HG02642 (cell line): Measurements from ENCODE around the gene DGKD.

Experiments used
- ATAC-seq: cut with Tn5 transposase; IDR thresholded peaks from one replicate; pipeline ENCODE4 v1.9.1; 2021; ENCODE audit warnings: mild to moderate bottlenecking; ENCODE audit not compliant: unreplicated experiment, poor library complexity

The DGKD gene

DNA sequence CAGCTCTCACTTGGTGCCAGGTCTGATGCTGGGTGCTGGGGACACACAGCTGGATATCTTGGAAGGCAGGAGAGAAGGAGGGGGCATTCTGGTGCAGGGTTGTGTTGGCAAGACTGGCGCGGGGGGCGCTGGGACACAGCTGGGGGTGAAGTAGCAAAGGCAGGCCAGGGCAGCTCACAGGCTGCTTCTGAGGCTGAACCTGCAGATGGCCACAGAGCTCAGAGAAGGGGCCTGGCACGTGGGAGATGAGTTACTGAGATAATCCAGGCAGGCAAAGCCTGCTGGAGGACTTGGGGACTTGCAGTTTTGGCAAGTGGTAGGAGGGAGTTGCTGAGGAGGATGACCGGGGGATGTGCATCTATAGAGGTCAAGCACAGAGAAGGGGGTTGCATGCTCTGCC is 16.2 kb upstream of the DGKD start:
- ATAC-seq, result no peak

DNA sequence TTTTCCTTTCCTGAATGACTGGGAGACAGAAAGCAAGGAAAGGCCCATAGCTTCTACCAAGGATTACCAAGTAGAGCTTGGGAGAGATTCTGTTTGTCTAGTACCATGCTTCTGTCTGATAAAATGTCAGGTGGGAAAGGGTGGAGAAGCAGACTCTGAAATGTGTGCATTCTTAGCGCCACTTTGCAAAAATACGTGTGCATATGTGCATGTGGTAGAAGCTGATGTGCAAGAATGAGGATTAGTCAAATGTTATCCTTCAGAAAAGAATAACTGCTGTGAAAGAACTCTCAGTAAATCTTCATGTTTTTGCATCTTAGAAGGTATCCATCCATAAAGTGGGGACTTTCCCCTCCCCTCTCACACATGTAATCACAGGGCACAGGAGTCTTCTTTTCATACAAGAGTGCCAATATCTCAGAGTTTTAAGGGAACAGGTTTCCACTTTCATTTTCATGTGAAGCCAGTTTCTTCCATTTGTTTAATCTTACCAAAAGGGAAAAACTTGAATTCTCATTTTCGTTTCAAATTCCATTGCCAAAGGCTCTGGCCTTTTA is 15.4 kb upstream of the DGKD start:
- no peak for ATAC-seq

DNA sequence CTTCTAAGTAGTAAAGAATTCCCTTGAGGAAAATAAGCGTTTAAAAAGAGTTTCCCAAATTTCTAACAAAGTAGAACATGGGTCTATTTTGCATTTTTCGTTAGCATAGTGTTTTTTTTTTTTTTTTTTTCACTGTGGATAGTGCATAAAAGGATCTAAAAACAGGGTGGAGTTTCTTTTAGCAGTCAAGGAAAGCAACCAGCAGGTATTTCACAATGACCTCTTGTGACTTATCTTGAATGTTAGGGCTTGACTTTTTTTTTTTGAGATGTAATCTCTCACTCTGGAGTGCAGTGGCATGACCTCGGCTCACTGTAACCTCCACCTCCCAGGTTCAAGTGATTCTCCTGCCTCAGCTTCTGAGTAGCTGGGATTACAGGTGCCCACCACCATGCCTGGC is 14.9 kb upstream of the DGKD start:
- no peak for ATAC-seq

DNA sequence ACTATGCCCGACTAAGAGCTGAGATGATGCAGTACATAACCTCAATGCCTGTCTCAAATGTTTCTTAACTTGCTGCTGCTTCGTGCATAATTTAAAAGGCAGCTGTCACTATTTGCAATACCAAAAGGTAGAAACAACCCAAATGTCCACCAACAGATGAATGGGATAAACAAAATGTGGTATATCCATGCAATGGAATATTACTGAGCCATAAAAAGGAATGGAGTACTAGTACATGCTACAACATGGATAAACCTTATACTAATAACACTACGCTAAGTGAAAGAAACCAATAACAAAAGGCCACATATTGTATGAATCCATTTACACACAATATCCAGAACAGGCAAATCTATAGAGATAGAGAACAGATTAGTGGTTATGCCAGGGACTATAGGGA is 13.0 kb upstream of the DGKD start:
- no peak for ATAC-seq

DNA sequence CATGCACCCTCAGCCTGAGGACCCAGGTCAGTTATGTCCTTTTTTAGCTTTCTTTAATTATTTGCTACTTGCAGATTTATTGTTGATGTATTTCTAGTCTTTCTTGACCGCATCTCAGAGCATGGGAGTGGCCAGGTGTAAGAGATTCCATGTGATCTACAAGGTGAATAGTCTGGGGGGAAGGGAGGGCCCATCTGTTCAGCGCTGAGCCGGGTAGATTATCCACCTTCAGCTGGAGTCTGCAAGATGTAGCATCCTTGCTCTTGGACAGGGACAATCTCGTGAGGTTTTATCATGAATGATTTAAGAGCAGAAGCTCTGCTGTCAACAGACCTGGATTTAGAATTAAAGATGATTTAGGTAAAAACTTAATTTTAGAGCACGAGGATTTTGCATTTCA is 12.0 kb upstream of the DGKD start:
- ATAC-seq, result no peak

DNA sequence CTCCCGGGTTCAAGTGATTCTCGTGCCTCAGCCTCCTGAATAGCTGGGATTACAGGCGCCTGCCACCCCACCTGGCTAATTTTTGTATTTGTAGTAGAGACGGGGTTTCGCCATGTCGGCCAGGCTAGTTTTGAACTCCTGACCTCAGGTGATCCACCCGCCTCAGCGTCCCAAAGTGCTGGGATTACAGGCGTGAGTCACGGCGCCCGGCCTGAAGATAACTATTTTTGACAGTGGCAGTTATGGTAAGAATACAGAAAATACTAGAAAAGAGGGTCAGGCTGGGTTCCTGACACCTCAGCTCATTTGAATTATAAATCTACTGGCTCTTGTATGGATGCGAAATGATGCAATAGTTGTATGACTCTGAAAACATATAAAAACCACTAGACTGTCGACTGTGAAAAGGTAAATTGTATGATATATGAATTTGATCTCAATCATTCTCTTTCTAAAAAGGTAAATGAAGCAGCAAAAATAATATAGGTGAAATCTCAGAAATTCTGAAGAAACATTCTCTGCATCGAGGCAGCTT is 11.1 kb upstream of the DGKD start:
- no peak for ATAC-seq

DNA sequence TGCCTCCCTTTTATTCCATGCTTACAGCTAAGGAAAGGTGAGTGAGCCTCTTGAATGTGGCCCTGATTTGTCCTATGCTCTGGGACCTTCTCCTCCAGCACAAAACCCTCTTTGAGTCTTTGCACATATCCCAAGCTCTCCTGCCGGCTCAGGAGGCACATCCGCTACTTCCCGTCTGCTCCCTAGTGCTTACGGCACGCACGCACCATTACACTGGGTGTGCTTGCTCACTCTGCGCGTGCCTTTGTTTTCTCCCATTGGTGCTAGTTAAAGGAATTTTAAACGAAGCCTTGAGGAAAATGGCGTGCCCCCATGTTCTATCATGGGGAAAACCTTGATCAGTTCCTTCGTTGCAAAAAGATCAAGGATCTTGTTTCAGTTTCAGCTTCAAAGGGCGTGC is 7.9 kb upstream of the DGKD start:
- no peak for ATAC-seq

DNA sequence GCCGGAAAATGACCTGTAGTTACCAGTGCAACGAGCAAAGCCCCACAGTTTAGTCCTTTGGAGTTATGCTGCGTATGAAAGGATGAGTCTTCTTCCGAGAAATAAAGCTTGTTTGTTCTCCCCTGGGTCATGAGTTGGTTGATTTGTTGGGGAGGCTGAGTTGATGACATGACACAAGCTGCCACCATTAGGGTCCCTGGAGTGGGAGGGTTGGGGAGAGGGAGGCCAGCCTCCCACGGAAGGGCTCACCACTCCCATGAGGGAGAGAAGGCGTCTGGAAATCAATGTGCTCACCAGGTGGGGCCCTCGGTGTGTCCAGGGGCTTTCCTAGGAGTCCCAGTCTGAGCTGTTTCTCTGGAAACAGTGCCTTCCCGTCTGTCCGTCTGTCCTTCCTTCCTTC is 7.4 kb upstream of the DGKD start:
- ATAC-seq, result no peak

DNA sequence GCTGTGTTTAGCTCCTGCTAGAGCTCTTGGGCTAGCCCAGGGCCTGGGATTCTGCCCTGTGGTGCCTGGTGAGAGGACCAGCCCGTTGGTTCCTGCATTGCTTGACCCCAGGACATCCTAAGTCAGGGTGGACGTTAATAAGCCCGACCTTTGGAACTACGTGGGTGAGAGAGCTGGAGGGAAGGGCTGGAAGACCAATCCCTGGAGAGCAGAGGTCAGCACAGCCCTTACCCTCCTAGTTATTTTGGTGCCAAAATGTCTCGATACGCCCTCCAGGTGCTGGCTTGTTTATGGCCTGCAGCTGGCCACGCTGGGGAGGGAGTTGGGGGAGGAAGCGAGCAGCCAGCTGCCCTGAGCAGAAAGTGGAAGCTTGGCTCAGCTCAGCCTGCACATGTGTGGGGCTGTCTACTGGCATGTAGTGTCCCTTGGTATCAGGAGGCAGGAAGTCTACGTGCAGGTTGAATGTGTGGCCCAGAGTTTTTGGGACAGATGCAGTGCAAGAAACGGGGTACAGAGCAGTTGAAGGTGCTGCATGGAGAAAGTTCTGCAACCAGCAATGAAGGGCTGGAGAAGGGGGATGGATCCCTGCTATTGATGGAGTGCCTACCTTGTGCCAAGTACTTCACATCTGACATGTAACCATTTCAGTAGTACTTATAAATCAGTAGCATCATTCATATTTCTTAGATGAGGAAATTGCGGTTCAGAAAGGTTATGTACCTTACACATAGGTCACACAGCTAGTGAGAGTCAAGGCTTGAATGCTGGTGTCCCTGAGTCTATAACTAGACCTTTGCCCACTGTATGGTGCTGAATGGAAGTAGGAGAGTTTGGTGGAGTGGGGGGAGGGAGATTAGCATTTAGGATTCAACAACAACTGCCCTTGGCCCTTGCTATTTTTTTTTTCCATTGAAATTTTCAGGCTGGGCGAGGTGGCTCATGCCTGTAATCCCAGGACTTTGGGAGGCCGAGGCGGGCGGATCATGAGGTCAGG is 5.0 kb upstream of the DGKD start:
- peak; percentile 61 for ATAC-seq

DNA sequence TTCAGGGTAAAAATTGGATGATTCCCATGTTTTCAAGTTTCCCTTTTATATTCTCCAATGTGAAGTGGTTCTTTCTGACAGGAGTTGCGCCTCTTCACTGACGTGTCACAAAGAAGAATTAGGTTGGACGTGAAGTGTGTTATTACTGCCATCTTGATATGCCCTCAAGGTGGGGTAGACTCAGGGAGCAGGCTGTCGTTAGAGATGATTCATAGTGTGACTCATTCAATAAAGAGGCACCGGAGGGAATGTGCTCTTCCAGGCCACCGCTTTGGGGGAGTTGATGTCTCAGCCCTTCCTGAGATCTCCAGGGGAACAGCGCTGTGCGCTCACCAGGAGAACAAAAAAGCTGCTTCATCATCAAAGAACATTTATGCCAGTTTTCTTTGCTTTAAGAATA is 3.6 kb upstream of the DGKD start:
- no peak for ATAC-seq

DNA sequence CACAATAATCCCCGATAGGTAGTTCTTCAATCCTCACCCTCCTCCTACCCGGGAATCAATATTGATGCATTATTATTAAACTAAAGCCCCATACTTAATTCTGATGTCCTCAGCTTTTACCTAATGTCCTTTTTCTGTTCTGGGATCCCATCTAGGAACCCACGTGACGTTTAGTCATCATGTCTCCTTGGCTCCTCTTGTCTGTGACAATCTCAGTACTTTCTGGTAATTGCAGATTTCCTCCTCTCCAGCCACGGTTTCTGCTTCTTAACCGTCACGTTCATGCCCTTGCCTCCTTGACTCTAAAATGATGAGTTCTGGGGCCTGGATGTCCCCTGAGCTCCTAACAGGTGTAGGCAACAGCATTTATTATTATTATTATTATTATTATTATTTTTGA is 2.9 kb upstream of the DGKD start:
- ATAC-seq, result no peak

DNA sequence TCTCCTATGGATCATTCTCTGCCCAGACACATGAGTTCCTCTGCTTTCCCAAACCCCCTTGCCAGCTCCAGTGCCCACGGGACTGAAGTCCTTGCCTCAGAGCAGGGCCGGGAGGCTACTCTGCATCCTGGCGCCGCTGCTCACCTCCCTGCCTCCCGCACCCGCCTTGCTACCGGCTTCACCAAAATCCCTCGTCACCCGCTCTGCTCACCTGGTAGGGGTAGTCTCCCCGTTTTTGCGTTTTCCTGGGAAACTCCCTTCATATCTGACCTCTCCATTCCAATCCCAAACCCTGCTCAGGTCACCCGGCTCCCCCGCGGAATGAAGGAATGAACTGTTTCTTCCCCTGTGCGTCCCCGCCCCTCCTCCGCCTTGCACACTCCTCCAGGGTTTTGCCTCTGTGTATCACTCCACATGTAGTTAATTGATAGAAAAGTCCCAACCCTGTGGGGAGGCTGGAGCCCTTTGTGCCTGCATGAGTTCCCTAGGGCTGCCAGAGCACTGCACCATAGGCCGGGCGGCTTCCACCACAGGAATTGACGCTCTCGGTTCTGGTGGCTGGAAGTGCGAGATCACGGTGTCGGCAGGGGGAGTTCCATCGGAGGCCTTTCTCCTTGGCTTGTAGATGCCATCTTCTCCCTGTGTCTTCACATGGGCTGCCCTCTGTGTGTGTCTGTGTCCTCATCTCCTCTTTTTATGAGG is 2.0 kb upstream of the DGKD start:
- no peak for ATAC-seq

DNA sequence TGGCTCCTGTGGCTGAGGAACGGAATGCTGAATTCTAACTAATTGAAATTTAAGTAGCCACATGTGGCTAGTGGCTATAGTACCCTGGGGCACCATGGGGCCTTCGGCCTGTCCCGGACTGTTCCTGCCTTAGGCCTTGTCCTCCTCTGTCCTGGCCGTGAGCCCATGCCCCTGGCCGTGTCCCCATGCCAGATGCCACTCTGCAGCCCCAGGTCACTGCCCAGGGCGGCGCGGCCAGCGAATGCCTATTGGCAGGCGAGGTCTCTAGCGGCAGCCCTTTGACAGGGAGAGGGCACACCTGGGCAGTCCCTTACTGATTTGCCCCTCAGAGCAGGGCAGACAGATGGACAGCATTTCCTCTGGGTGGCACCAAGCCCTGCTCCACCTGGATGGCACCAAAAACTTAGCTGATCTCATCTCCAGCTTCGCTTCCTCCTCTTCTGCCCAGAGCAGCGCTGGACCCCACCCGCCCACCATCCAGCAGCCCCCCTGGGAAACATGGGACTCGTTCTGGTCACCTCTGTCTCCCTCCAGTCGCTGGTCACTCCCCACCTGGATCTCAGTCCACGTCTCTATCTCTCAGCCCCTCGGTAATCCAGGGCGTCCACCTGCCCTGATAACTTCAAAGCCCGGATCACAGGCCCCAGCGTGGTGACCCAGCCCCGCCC is 1.1 kb upstream of the DGKD start:
- ATAC-seq, result peak; percentile 6

DNA sequence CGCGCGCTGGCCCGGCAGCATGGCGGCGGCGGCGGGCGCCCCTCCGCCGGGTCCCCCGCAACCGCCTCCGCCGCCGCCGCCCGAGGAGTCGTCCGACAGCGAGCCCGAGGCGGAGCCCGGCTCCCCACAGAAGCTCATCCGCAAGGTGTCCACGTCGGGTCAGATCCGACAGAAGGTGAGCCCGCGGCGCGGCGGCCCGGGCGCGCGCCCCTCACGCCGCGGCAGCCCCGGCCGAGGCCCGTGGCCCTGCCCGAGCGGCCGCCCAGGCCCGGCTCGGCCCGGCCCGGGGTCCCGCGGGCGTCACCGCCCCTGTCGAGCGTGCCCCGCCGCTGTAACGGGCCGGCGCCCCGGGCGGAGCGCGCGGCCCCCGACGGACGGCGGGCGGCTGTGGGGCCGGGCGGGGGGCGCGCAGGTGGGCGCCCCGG is 218 bp downstream of the DGKD start:
- no peak for ATAC-seq

DNA sequence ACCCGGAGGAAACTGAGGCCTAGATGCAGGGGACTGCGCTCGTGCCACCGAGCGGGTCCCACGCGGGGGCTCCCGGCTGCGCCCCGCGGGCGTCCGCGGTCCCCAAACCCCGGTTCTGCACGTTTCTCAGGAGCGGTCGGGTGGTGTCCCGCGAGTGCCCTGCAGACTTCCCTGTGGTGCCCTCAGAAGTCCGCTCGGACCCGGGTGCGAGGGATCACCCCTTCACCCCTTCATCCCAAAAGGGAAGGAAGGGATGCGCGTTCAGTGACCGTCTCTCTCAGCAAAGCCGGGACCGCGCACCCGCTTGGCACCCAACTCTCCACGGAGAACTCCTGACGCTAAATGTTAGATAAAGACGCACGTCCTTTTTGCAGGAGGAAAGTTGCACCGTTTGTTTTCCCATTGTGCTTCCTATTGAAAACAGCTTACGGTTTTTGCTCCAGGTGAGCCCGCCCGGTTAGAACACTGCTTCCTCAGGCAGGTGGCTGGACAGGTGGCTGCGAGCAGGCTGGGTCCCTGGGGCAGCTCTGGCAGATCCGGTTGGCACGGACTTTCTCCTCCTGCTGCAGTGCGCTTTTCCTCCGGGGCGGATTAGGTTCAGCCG is 779 bp downstream of the DGKD start:
- ATAC-seq, result peak; percentile 10

DNA sequence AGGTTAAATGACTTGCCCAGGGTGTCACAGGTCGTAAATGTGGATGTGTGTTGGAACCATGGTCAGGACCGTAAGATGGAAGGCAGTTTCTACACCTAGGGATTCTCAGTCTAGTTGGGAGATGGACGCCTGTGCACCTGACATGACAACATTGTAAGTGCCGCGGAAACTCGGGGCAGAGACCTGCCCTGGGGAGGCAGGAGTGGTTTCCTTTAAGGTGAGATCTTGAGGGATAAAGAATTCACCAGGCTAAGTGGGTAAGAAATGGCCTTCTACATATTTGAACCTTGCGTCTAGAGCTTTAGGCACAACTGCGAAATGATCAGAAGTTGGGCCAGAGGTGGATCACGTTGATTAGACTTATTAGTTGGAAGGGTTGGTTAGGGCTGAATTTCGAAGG is 1.6 kb downstream of the DGKD start:
- no peak for ATAC-seq

DNA sequence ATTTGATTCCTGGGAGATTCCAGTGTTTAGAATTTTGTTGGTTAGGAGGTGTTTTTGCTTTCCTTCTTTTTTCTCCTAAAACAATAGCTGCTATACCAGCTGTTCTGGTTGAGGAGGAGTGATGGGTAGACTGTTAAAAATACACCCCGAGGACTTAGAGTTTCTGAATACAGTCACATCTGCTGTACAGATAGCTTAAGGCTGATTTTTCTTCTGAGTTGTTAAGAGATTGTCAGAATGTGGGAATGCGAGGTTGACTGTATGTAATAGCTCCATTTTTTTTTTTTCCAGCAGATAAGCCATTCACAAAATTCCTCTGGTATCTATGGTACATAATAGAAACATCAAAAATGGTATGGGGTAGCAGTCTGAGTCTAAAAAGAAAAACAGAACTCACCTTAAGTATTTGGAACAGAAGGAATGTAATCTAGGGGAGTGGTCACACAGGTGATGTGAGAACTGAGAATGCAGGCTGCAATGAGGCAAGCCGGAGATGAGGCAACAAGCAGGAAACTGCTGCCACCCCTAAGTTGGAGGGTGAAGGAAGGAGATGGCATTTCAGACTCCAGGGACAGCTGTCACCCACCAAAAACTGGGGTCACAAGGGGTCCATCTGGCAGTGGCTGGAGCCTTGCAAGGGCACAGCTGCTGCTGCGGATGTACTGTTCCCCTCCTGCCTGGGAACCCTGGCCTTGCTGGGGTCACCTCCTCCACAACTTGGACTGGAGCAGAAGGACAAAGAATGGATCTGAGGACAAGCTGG is 2.4 kb downstream of the DGKD start:
- no peak for ATAC-seq

DNA sequence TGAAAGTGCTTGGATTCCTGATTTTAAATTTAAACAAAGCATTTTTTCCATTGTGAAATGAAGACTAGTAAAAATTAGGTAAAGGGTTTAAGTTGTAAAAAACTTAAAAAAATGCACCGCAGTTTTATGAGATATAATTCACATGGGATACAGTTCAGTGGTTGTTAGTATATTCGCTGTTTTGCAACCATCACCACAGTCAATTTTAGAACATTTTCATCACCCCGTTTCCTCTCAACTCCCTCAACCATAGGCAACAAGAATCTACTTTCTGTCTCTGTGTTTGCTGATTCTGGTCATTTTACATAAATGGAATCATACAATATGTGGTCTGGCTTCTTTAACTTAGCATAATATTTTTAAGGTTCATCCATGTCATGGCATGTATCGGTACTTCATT is 4.0 kb downstream of the DGKD start:
- ATAC-seq, result no peak

DNA sequence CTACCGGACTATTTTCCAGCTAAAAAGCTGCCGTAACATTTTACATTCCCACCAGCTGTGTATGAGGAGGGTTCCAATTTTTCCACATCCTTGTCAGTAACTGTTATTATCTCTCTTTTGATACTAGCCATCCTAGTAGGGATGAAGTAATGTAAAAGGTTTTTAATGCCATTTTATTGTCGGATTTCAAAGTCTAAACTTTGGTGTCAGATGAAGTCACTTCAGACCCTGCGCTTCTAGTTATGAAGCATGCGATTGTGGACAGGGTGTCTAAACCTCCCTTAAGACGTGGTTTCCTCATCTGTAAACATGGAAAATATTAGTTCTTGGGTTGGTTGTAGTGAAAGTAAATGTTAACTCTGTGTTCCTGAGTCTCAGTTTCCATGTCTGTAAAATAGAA is 4.7 kb downstream of the DGKD start:
- ATAC-seq, result no peak
